Fibroblast of skin of back (primary cell): ENCODE measurements around the gene CCDC33.

Experiments used
- DNase-seq: peaks from one replicate; pipeline ENCODE4 v3.0.0-alpha.2; 2013

Gene CCDC33

GRCh38 chr15:74289671-74290070 is 53.5 kb downstream of the CCDC33 start:
- no peak for DNase-seq

GRCh38 chr15:74290645-74291044 is 54.5 kb downstream of the CCDC33 start:
- DNase-seq, result no peak

GRCh38 chr15:74291101-74292071 is 55.3 kb downstream of the CCDC33 start:
- peak; percentile 72 for DNase-seq

GRCh38 chr15:74293021-74293810 is 57.1 kb downstream of the CCDC33 start:
- DNase-seq, result no peak

GRCh38 chr15:74294010-74294409 is 57.9 kb downstream of the CCDC33 start:
- no peak for DNase-seq

GRCh38 chr15:74295800-74296199 is 59.7 kb downstream of the CCDC33 start:
- DNase-seq, result no peak

GRCh38 chr15:74297887-74298286 is 61.8 kb downstream of the CCDC33 start:
- DNase-seq, result no peak

GRCh38 chr15:74300057-74300795 is 64.1 kb downstream of the CCDC33 start:
- no peak for DNase-seq

GRCh38 chr15:74301583-74302361 is 65.6 kb downstream of the CCDC33 start:
- no peak for DNase-seq

- peak; percentile 13 for DNase-seq
These were observed 66.8 kb downstream of the CCDC33 start for GRCh38 chr15:74302821-74303359.

GRCh38 chr15:74303741-74304309 is 67.7 kb downstream of the CCDC33 start:
- DNase-seq, result no peak

- DNase-seq, result no peak
These were observed 68.3 kb downstream of the CCDC33 start for GRCh38 chr15:74304431-74304830.

- DNase-seq, result no peak
These were observed 69.6 kb downstream of the CCDC33 start for GRCh38 chr15:74305687-74306086.

- no peak for DNase-seq
These were observed 70.7 kb downstream of the CCDC33 start for GRCh38 chr15:74306781-74307217.

- peak; percentile 67 for DNase-seq
These were observed 72.0 kb downstream of the CCDC33 start for GRCh38 chr15:74307827-74308811.

- peak; percentile 53 for DNase-seq
These were observed 75.8 kb downstream of the CCDC33 start for GRCh38 chr15:74311734-74312444.

- no peak for DNase-seq
These were observed 76.4 kb downstream of the CCDC33 start for GRCh38 chr15:74312445-74313007.

GRCh38 chr15:74313889-74314288 is 77.8 kb downstream of the CCDC33 start:
- DNase-seq, result no peak
